Measurements from ENCODE around the gene TMC4.
"Not testable (repeated sequence)": the region's sequence is repeated elsewhere in the genome, so short reads cannot be mapped to it uniquely, and the experiment has no call there.

DNA sequence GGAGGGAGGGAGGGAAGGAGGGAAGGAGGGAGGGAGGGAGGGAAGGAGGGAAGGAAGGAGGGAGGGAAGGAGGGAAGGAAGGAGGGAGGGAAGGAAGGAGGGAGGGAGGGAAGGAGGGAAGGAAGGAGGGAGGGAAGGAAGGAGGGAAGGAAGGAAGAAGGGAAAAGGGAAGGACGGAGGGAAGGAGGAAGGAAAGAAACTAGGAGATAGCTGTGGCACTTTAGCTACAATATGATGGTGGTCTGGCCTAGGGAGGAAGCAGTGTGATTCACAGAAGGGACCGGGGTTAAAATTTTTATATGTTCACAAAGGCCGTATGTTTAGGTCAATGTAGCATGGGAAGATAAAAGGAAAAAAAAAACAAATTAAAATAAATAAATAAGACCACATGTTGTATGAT, 8.9 kb upstream of the TMC4 start:
- TF ChIP-seq, protein P1, sequence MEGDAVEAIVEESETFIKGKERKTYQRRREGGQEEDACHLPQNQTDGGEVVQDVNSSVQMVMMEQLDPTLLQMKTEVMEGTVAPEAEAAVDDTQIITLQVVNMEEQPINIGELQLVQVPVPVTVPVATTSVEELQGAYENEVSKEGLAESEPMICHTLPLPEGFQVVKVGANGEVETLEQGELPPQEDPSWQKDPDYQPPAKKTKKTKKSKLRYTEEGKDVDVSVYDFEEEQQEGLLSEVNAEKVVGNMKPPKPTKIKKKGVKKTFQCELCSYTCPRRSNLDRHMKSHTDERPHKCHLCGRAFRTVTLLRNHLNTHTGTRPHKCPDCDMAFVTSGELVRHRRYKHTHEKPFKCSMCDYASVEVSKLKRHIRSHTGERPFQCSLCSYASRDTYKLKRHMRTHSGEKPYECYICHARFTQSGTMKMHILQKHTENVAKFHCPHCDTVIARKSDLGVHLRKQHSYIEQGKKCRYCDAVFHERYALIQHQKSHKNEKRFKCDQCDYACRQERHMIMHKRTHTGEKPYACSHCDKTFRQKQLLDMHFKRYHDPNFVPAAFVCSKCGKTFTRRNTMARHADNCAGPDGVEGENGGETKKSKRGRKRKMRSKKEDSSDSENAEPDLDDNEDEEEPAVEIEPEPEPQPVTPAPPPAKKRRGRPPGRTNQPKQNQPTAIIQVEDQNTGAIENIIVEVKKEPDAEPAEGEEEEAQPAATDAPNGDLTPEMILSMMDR (IDR thresholded peaks at IDR 0.05): not testable (repeated sequence)
- not testable (repeated sequence) for TF ChIP-seq POLR2A, EP300 (IDR thresholded peaks at IDR 0.05)

All from ovary (tissue), 3 donors.